Measurements from ENCODE around the gene NOXA1.

The NOXA1 gene

GRCh38 chr9:137387114-137387890 is 35.9 kb upstream of the NOXA1 start:
- DNase-seq (ENCODE audit: low read depth), result no peak

GRCh38 chr9:137387891-137388560 is 35.2 kb upstream of the NOXA1 start:
- DNase-seq (ENCODE audit: low read depth), result no peak

- DNase-seq (ENCODE audit: low read depth), result no peak
Measured at GRCh38 chr9:137388589-137389427, 34.4 kb upstream of the NOXA1 start.

- no peak for DNase-seq (ENCODE audit: low read depth)
Measured at GRCh38 chr9:137389428-137389746, 33.8 kb upstream of the NOXA1 start.

- DNase-seq (ENCODE audit: low read depth), result no peak
Measured at GRCh38 chr9:137390553-137391410, 32.4 kb upstream of the NOXA1 start.

GRCh38 chr9:137391411-137391754 is 31.8 kb upstream of the NOXA1 start:
- no peak for DNase-seq (ENCODE audit: low read depth)

GRCh38 chr9:137392232-137393007 is 30.8 kb upstream of the NOXA1 start:
- no peak for DNase-seq (ENCODE audit: low read depth)

GRCh38 chr9:137393176-137394150 is 29.7 kb upstream of the NOXA1 start:
- DNase-seq (ENCODE audit: low read depth), result no peak

- no peak for DNase-seq (ENCODE audit: low read depth)
Measured at GRCh38 chr9:137394866-137395665, 28.1 kb upstream of the NOXA1 start.

- DNase-seq (ENCODE audit: low read depth), result no peak
Measured at GRCh38 chr9:137395666-137396010, 27.6 kb upstream of the NOXA1 start.

GRCh38 chr9:137396227-137396626 is 27.0 kb upstream of the NOXA1 start:
- no peak for DNase-seq (ENCODE audit: low read depth)

GRCh38 chr9:137396634-137397367 is 26.4 kb upstream of the NOXA1 start:
- DNase-seq (ENCODE audit: low read depth), result no peak

- DNase-seq (ENCODE audit: low read depth), result no peak
Measured at GRCh38 chr9:137397675-137398423, 25.3 kb upstream of the NOXA1 start.

GRCh38 chr9:137398561-137399468 is 24.4 kb upstream of the NOXA1 start:
- no peak for DNase-seq (ENCODE audit: low read depth)

- DNase-seq (ENCODE audit: low read depth), result no peak
Measured at GRCh38 chr9:137402746-137403145, 20.4 kb upstream of the NOXA1 start.

GRCh38 chr9:137403269-137403668 is 19.9 kb upstream of the NOXA1 start:
- DNase-seq (ENCODE audit: low read depth), result no peak

Data from stimulated activated CD8-positive, alpha-beta memory T cell treated with anti-CD3 and anti-CD28 coated beads, Interleukin-12 subunit alpha, Interleukin-12 subunit beta, amount 100 ng/mL, for 4 hours (primary cell).